AG10803 (cell line): ENCODE results near the gene UBQLN4.

Experiments
- DNase-seq: peaks from one replicate; pipeline ENCODE4 v3.0.0; 2010; ENCODE audit warnings: low read depth
- H3K4me3 ChIP-seq: 2 replicates; pipeline ENCODE4 v1.5.1; 2011; ENCODE audit warnings: mild to moderate bottlenecking, low read length, control low read depth
- CTCF ChIP-seq: conservative IDR thresholded peaks from 2 replicates; pipeline ENCODE4 v1.5.1; 2011; ENCODE audit warnings: mild to moderate bottlenecking, low read length, control low read depth, inconsistent platforms

The UBQLN4 gene

GRCh38 chr1:156053768-156054499, at the start of gene UBQLN4:
TSS of gene UBQLN4 (minus strand) at chr1:156053798. CDS start at chr1:156053701, 97 bp downstream.
- peak; percentile 85 for DNase-seq
- peak within 1 kb of the TSS; percentile 98 for H3K4me3 ChIP-seq
- TF ChIP-seq CTCF = peak; percentile 27

GRCh38 chr1:156102633-156103511, 49.3 kb upstream of the UBQLN4 start:
- H3K4me3 ChIP-seq = peak overlapping the region; percentile 54
- peak; percentile 69 for DNase-seq
- TF ChIP-seq CTCF = no peak

GRCh38 chr1:156101880-156102279, 48.3 kb upstream of the UBQLN4 start:
- DNase-seq = no peak
- TF ChIP-seq CTCF = no peak
- no peak overlapping the region for H3K4me3 ChIP-seq

- no peak for TF ChIP-seq CTCF
- DNase-seq = no peak
- H3K4me3 ChIP-seq = no peak overlapping the region
These were observed 46.8 kb upstream of the UBQLN4 start for GRCh38 chr1:156100205-156100995.

GRCh38 chr1:156099282-156099681, 45.7 kb upstream of the UBQLN4 start:
- no peak for DNase-seq
- H3K4me3 ChIP-seq = no peak overlapping the region
- no peak for TF ChIP-seq CTCF

- TF ChIP-seq CTCF = no peak
- no peak overlapping the region for H3K4me3 ChIP-seq
- no peak for DNase-seq
These were observed 45.2 kb upstream of the UBQLN4 start for GRCh38 chr1:156098784-156099183.
